HK-2 (cell line): ENCODE results near the gene UBASH3A.

Experiments
- DNase-seq: peaks from one replicate; pipeline ENCODE4 v3.0.0-alpha.2; 2018; ENCODE audit not compliant: unreplicated experiment

Gene UBASH3A

DNA sequence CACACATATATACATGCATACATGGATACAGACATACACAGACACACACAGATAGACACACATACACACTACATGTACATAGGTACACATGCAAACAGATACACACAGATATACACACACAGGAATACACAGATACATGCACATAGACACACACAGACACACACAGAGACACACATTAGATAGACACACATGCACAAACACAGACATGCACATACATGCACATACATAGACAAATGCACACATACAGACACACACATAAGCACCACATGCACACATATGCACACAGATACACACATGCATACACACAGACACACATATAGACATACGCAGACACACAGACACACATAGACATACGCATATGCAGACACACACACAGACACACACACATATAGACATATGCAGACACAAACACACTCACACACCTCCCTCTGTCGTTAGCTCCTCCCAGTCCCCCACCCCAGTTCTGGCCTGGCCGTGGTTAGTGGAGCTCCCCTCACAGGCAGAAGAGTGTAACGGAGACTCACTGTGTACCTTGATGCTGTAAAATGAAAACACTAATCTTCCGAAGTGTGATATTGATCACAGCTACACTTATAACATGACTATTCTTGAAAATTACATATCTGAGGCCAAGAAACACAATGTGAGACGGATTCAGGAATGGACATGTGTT is 7.6 kb downstream of the UBASH3A start:
- no peak for DNase-seq

DNA sequence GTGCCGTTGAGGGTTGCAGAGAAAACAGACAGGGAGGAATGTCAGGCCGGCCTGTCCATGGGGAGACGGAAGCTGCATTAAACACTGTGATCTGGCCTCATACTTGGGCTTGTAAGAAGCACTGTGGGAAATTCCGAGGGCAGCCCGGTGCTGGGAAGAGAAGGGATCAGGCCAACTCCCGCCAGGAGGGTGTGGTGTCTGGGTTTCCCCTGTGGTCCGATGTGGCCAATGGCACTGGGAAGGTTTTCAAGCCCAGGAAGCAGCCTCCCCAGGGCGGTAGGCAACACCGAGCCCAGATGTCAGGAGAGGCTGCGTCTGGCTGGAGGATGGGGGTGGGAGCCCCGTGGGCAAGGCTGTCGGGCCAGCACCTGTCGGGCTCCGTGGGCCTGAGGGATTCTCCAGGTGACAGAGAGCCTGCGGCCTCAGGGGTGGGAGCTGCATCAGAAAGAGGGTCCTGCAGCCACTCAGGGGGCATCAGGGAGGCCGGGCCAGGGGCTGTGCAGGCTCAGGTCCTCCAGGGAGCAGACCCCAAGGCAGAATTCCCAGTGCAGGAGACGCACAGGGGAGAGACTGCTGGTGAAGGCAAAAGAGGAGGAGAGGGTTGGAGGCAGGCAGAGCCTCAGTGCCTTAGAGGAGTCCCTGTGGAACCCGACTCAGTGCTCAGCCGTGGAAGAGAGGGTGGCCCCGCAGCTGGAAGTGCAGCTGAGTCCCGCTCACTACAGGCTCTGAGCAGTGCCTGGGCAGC is 8.4 kb downstream of the UBASH3A start:
- DNase-seq = peak; percentile 2

DNA sequence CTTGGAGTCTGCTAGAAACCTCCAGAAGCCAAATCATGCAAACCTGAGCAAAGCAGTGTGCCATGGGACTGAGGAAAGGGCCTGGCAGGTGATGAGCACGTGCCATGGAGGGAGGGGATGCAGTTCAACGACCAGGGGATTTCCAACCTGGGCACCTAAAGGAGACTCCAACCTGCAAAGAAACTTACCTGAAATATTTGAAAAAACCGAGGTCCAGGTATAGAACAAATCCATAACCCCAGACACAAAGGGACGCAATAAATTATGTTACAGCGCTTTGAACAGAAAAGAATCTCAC is 8.9 kb downstream of the UBASH3A start:
- DNase-seq = no peak

DNA sequence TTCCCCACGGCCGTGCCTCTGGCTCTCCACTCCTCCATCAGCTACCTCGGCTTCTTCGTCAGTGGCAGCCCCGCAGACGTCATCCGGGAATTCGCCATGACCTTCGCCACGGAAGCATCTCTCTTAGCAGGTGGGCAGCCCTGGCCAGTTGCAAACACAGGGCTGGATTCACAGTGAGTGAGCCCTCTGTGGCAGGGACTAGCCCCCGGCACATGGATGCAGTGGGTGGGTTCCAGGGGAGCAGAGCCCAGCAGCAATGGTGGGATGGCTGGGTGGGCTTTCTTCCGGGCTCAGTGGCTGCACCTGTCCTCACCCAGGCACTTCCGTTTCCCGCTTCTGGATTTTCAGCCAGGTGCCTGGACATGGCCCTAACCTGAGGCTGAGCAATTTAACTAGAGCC is 9.4 kb downstream of the UBASH3A start:
- no peak for DNase-seq

DNA sequence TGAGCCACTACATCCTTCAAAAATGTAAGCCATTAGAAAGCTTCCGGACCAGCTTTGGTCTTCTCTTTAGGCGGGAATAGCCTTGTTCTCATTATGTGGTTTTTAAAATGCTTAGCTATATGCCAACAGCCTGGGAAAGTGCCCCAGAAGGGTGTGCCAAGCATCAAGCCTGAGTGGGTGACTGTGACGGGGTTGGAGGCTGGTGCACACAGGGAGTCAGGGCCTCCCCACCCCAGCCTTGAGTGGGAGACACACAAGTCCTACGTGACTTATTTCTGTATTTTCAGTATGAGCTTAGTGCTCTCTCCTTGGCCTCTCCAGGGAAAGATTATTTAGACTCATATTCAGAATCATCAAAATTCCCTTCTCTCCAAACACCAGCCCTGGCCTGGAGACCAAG is 9.8 kb downstream of the UBASH3A start:
- no peak for DNase-seq

DNA sequence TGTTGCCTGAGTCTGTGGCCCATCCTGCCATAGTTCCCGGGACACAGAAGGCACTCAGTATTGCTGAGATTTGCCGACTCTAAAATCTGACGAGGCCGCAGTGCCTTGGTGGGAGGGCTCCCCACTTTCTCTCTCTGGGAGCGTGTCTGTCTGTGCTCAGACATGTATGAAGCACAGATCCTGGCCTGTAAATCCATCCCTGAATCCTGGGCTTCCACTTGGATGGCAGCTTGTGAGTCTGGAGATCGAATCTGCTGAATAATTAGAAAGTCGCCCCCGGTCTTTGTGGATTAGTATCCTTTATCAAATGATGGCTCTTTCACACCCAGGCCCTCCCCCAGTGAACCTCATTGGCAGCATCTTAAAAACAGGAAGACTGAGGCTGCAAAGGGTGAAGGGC is 10.4 kb downstream of the UBASH3A start:
- DNase-seq = no peak

DNA sequence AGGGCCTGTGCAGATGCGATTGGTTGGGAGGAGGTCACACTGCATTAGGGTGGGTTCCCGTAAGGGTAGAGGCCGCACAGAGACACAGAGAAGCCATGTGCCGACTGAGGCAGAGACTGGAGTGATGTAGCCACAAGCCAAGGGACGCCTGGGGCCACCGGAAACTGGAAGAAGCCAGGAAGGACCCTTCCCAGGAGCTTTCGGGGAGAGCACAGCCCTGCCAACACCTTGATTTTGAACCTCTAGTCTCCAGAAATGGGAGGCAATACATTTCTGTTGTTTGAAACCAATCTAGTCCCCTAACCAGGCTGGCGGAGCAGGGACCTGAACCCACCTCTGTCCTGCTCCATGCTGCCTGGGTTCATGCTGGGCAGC is 10.8 kb downstream of the UBASH3A start:
- DNase-seq = no peak

DNA sequence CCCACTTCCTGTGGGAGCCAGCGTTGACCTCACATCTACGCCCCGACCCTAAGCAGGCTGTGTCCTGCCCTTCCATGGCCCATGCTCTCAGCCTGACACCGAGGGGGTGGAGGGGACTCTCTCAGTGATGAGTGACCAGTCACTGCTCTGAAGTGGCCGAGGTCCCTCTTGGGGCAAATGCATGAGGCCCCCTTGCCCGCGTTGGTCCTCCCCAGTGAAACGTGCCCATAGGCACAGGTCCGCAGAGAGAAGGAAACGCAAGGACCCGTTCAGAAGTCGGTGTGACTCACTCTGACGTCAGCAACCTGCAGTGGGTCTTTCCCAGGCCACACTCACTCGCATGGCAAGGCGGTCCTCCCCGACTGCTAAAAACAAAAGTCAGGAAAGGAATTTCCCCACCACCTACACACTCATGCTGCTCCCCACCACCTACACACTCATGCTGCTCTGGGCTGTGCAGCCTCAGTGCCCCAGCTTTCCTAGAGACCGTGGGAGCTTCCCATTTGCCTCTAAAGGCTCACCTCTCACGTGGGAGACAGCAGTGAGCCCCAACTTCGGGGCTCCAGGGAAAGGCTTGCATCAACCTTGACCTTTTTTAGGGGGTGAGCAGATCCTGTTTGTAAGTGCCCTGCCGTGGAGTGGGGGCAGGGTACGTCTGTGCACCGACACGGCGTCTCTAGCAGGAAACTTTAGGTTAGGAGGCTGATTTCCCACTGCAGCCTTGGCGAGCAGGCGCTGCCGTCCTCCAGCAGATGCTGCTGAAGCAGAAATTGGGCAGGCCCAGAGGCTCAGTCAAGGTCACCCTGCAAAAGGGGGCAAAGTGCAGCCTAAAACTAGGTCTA is 11.4 kb downstream of the UBASH3A start:
- DNase-seq = peak; percentile 75

DNA sequence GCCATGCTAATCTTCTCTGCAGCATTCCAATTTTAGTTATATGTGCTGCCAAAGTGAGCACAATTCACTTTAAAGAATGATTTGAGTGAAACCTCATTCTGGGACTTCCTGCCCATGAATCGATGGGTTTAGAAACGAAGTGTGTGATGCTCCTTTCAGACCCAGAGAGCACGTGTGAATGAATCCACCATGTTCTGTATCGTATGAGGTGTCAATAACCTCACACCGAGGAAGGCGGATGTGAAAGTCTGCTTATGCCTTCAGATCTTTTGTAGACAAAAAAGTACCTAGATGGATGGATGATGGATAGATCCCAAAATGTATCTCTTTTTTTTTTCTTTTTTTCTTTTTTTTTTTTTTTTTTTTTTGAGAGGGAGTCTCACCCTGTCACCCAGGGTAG is 13.8 kb downstream of the UBASH3A start:
- no peak for DNase-seq

DNA sequence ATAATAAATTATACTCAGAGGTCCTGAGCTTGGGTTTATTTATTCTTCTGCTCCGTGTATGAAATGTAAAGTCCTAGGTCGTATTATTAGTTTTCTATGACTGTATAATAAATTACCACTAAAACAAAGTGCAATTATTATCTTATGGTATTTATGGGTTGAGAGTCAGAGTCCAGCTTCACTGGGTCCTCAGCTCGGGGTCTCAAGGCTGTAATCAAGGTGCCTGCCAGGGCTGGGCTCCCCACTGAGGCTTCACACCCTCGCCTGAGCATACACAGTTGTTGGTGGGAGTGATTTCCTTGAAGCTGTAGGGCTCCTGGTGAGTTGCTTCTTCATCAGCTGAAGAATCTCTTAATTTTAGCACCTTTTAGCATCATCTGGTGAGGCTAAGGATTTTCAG is 15.2 kb downstream of the UBASH3A start:
- DNase-seq = no peak

DNA sequence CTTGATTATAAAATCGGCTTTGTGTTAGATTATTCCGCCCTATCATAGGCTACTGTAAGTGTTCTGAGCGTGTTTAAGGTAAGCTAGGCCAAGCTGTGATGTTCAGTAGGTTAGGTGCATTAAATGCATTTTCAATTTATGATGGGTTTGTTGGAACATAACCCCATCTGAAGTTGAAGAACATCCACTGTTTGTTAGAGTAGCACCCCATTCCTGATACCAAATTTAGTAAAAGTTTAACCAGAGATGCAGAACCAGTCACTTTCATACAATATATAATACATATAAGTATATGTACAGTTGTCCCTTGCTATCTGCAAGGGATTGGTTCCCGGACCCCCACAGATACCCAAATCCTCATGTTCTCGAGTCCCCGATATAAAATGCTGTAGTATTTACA is 16.1 kb downstream of the UBASH3A start:
- no peak for DNase-seq

DNA sequence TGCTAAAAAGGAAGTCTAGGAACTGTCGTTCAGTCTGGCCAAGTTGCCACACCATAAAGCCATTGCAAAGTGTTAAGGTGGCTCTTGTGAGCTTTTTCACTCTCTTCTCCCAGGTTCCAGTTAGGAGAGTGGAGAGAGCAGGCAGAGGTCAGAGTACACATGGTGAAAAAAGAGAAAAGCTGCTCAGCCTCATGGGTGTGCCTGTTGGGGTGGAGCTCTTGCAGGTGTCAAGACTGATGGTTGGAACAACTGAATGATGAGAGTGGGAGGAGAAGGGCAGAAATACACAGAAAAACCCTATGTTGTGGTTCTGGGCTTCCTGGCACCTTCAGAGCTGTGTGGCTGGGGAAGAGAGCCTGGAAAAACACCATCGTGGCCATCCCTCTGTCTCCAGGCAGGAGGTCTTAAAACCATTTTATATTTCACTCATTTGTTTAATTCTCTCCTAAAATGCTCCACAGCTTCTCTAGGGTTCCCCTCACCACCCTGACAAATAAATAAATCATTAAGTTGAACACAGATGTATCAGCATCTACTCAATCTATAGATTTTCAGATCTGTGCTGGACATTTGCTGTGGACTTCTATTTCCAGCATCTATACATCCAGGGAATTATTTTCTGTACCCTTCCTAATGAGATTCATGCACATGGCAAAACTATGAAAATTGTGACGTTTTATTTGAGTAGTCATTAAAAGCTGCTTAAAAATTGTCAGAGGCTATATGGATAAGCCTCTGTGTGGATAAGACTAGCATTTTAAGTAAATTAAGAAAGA is 17.5 kb downstream of the UBASH3A start:
- DNase-seq = no peak

DNA sequence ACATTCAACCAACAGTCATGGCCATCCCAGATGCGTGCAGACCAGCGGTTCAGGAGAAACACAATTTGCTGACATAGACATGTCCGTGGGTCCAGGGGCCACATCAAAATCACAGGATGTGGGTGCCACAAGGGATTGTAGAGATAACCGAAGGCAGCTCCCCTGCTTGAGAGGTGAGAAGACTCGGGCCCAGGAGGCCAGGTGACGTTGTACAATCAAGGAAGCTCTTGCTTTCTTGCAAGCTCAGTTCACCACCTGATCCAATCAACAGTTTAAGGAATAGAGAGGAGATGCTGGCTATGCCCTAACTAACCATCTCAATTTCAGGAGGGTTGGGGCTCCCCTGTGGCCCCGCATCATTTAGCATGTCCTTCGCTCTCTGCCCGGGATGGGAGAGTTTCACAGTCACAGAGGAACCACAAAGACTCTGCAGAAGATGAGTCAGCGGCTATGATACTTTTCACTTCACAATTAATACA is 19.5 kb downstream of the UBASH3A start:
- DNase-seq = no peak

DNA sequence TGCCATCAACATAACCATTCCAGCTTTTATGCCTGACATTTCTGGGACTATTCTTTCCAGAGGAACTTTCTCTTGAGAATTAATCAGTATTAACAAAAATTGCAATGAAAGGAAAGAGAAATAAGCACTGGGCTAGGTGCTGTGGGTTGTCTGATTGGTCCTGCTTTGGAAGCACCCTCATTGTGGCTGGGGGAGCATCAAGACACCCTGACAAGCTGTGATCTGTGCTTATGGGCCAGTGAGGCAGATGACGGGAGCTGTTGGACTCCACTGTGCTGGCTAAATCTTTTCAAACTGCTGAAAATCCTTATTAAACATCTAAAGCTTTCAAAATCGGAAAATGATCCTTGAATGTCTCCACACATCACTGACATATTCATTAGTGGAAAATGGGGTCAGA is 20.0 kb downstream of the UBASH3A start:
- DNase-seq = no peak

DNA sequence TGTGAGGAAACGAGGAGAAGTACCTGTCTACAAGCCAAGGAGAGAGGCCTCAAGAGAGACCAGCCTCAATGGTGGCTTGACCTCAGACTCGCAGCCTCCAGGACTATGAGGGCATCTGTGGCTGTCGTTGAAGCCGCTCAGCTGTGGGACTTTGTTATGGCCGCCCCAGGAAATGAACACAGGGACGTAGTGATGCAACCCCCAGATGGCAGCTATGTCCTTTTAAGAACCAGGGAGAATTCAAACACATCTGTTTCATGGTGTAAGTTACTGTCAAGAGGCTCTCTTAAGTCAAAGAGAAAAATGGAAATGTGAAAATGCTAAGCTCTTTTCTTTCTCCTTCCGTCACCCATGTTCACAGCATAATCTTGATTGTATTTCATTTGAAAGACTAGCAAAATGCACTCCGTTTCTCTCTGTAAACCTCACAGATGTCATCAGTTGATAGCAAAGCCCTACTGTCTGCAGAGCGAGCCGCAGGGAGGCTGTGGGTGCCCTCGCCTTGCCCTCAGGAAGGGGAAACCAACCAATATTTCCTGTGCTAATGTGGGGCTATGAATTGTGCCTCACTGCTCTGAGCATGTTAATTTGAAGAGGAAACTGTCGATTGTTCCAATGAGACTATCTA is 21.3 kb downstream of the UBASH3A start:
- DNase-seq = no peak

DNA sequence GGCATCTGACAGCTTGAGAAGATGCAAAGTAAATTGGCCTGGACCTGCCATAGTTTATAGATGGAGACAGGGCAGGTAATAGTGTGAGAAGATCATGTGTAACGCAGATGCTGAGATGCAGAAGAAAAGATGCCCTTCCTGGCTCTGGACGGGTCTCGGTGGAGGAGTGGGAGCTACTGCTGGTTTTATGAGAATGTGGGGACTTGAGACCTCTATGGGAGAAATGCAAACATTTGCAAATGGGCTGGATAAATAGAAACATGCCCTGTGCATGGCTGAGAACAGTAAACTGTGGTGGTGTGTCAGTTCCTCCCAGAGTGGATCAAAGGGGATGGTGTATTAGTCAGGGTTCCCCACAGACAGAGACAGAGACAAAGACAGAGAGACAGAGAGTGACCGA is 21.9 kb downstream of the UBASH3A start:
- no peak for DNase-seq

DNA sequence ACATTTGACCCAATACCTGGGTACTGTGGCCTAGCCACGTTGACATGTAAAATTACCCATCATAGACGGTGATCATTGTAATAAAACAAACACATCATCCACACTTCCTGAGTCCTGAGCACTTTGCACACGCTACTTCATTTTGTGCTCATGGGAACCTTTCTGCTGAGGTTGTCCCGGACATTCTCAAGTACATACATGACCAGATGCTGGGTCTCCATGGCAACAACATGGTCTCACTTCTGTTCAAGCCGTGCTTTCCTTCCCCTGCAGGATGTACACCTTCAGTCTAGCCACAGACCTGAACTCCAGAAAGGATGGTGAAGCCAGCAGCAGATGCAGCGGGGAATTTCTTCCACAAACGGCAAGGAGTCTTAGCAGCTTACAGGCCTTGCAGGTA is 22.7 kb downstream of the UBASH3A start:
- no peak for DNase-seq

DNA sequence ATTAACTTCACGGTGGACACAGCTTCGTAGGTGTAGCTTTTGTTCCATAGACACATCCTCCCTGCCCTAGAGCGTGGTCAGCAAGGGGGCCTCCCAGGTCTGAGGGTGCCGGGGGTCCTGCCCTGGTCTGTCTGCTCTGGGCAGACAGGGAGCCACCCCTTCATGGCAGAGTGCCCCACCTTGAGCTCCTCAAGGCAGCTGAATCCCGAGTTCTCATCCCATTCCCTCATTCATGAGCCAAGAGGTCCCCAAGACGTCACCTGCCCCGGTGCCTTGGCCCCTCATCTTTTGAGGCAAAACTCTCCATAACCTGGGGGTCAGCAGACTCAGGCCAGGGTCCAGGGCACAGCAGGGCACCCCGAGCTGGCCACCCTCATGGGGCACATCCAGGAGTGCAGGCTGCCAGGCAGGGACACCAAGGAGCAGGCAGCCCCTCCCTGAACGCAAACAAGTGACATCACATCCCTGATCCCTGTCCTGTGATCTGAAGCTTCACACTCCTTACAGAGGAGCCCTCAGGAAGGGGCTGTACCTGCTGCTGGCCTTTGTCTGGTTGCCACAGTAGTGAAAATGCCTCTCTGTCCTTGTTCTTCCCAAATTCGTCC is 23.3 kb downstream of the UBASH3A start:
- DNase-seq = no peak

DNA sequence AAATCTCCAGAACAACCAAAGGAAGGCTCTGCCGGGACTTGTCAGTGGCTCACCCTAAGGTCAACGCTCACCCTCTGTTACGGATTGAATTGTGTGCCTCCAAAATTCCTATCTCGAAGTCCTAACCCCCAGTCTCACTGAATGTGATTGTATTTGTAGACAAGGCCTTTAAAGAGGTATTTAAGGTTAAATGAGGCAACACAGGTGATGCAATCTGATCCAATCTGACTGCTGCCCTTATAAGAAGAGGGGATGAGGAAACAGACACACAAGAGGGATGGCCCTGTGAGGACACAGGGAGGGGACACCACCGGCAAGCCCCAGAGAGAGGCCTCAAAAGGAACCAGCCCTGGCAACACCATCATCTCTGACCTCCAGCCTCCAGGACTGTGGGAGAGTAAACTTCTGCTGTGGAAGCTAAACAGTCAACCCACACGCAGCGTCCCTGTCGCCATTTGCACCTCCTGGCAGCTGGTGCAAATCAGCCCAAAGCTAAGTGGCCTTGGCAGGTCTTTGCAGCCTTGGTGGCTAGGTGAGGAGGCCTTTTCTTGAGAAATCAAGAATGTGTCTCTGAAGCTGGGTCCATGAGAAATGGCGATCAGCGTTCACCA is 24.2 kb downstream of the UBASH3A start:
- DNase-seq = no peak

DNA sequence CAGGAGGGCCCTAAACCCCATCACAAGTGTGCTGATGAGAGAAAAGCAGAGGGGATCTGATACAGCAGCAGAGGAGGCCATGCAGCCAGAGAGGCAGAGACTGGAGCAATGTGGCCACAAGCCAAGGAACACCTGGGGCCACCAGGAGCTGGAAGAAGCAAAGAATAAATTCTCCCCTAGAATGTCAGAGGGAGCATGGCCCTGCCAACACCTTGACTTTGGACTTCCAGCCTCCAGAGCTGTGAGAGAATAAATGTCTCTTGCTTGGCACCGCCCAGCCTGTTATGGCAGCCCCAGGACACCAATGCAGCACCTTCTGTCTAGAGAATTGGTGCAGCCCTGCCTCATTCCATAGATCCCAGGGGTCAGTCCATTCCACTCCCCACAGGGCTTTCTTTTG is 25.3 kb downstream of the UBASH3A start:
- DNase-seq = no peak

DNA sequence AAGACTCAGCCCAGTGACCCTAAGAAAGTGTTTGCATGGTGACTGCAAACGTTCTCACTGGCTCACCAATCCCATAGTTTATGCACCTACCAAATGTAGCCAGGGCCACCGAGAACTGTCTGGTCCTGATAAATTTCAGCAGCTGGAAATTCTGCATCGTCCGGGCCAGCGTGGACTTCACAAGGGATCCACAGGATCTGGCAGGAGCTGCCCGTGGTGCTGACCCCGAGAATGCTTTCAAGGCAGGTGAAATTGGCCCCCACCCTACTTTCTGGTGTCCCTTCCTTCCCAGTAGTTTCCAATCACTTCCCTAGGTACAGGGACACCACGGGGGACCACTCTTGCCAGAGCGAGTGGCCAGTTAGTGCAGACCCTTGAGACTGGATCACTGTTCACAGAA is 26.2 kb downstream of the UBASH3A start:
- DNase-seq = no peak
